Ovary (tissue), 3 donors: Measurements from ENCODE around the gene SHBG.

Source experiments
- EP300 ChIP-seq: sonication (generic); formaldehyde crosslinking; IDR thresholded peaks from one replicate; pipeline ENCODE4 v1.6.1; 2017; ENCODE audit warnings: antibody characterized with exemption
- POLR2A ChIP-seq: fragments of 450-650 bp; IDR thresholded peaks from one replicate; pipeline ENCODE4 v1.6.1; 2017; ENCODE audit warnings: antibody characterized with exemption, mild to moderate bottlenecking, moderate library complexity
- TF ChIP-seq, protein P1 (sequence below), 3 donors: fragments of 450-650 bp in 2 of 3; fragments of 200-600 bp in 1 of 3; IDR thresholded peaks; one replicate each; pipeline versions ENCODE4 v1.5.1 to v1.8.0; 2016 to 2022; ENCODE audit warnings: antibody characterized with exemption in 3 of 3, mild to moderate bottlenecking in 1 of 3
- donor health status: DM: no; HTN: no; CAD: no.

DNA sequence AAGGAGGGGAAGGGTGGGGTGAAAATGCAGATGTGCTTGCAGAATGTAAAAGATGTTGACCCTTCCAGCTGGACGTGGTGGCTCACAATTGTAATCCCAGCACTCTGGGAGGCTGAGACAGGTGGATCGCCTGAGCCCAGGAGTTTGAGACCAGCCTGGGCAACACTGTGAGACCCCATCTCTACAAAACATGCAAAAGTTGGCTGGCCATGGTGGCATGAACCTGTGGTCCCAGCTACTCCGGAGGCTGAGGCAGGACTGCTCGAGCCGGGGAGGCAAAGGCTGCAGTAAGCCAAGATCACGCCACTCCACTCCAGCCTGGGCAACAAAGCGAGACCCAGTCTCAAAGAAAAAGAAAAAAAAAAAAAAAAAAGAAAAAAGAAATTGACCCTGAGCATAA, 38.5 kb downstream of the SHBG start:
- TF ChIP-seq POLR2A (no peak), EP300 (no peak)
- TF ChIP-seq, protein P1, sequence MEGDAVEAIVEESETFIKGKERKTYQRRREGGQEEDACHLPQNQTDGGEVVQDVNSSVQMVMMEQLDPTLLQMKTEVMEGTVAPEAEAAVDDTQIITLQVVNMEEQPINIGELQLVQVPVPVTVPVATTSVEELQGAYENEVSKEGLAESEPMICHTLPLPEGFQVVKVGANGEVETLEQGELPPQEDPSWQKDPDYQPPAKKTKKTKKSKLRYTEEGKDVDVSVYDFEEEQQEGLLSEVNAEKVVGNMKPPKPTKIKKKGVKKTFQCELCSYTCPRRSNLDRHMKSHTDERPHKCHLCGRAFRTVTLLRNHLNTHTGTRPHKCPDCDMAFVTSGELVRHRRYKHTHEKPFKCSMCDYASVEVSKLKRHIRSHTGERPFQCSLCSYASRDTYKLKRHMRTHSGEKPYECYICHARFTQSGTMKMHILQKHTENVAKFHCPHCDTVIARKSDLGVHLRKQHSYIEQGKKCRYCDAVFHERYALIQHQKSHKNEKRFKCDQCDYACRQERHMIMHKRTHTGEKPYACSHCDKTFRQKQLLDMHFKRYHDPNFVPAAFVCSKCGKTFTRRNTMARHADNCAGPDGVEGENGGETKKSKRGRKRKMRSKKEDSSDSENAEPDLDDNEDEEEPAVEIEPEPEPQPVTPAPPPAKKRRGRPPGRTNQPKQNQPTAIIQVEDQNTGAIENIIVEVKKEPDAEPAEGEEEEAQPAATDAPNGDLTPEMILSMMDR (IDR thresholded peaks at IDR 0.05) = no peak
